ENCODE data around the gene MYLK.

The MYLK gene

DNA sequence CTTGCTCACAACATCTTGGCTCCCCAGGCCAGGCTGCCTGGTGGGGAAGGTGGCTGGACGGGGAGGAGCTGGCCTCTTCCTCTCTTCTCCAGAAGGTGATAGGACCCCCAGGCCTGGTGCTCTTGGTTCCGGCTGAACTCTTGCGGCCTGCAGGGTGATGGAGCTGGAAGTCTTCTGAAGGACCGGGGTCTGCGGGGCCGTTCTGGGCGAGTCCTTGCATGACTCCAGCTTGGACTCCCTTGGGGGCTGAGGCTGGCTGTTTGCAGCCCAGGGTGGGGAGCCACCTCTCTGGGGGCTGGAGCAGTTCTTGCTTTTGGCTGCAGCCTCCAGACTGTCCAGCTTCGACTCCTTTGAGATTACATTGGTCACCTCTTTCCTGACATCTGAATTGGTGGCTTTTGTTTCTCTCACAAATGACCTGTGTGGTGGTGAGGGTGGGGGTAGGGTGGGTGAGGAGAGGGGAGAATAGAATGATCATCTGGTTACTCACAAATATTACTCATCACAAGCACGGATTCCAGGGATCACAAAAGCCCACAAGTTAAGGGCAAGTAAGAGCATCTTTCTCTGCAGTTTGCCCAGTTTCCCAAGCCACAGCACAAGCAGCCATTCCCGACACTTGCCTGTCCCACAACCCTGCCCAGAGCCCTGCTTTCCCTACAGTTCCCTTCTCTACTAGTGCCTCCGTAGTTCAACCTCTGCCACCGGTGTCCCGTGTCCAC is 150.2 kb downstream of the MYLK start:
- no peak for DNase-seq (ENCODE audit: low spot score)

DNA sequence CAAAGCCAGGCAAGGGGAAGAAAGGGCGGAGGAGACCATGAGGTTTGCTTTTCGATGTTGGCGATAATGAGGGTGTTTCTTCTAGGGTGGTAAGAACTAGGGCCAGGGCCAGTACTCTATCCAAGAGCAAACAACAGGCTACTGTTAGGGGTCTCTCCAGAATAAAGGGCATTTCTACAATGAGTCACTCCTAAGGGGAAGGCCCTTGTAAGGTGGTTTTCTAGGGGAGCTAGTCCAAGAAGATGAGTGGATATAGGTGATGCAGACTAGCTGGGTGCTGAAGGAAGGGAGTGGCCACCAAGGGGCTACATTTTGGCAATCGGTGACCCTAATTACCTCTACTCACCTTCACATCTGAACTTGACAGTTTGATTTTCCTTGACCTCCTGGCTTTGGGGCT is 150.8 kb downstream of the MYLK start:
- in situ Hi-C loops (cut with MboI; ENCODE audit: low pct_unique_long_range_greater_than_20kb, low sequenced_read_pairs, unreplicated experiment): no loop called here
- TF ChIP-seq, protein P1, sequence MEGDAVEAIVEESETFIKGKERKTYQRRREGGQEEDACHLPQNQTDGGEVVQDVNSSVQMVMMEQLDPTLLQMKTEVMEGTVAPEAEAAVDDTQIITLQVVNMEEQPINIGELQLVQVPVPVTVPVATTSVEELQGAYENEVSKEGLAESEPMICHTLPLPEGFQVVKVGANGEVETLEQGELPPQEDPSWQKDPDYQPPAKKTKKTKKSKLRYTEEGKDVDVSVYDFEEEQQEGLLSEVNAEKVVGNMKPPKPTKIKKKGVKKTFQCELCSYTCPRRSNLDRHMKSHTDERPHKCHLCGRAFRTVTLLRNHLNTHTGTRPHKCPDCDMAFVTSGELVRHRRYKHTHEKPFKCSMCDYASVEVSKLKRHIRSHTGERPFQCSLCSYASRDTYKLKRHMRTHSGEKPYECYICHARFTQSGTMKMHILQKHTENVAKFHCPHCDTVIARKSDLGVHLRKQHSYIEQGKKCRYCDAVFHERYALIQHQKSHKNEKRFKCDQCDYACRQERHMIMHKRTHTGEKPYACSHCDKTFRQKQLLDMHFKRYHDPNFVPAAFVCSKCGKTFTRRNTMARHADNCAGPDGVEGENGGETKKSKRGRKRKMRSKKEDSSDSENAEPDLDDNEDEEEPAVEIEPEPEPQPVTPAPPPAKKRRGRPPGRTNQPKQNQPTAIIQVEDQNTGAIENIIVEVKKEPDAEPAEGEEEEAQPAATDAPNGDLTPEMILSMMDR (IDR thresholded peaks at IDR 0.05; ENCODE audit: extremely low read depth, insufficient read depth, missing control alignments): no peak
- no peak for DNase-seq (ENCODE audit: low spot score)

More for the DNA sequence above, 150.2 kb downstream of the MYLK start:
- in situ Hi-C loops (cut with MboI; ENCODE audit: low pct_unique_long_range_greater_than_20kb, low sequenced_read_pairs, unreplicated experiment): no loop called here
- TF ChIP-seq, protein P1 (IDR thresholded peaks at IDR 0.05; ENCODE audit: extremely low read depth, insufficient read depth, missing control alignments): no peak

DNA sequence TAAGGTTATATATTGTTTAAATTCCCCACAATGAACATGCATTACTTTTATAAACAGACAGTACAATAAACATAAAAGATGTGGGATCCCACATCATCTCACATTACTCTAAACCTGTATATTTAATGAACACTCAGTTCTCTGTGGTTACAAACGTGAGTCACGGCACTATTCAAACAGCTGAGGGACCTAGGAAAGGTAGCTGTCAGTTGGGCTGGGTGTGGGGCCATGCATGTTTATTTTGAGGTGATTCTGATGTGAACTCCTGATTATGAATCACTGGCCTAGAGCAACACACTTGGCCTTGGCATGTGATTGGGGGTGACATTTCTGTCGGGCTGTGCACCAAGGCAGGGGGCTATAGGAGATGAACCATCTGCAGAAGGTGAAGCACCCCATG is 151.7 kb downstream of the MYLK start:
- TF ChIP-seq, protein P1 (IDR thresholded peaks at IDR 0.05; ENCODE audit: extremely low read depth, insufficient read depth, missing control alignments): no peak
- in situ Hi-C loops (cut with MboI; ENCODE audit: low pct_unique_long_range_greater_than_20kb, low sequenced_read_pairs, unreplicated experiment): no loop called here
- no peak for DNase-seq (ENCODE audit: low spot score)

DNA sequence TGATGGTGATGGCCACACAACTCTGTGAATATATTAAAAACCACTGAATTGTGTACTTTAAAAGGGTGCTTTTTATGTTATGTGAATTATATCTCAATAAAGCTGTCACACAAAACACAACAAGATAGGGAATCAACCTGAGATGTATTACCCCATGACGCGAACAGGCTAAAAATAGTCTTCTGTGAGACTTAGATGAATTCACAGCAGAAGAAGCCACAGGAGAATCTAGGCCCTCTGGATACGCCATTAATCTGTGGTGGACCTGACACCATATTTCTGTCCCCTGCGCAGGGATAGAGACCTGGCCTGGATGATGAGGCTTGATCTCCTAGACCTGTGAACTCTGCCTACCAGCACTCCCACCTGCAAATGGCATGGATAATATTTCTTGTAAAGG is 153.3 kb downstream of the MYLK start:
- in situ Hi-C loops (cut with MboI; ENCODE audit: low pct_unique_long_range_greater_than_20kb, low sequenced_read_pairs, unreplicated experiment): no loop called here
- DNase-seq (ENCODE audit: low spot score): no peak
- TF ChIP-seq, protein P1 (IDR thresholded peaks at IDR 0.05; ENCODE audit: extremely low read depth, insufficient read depth, missing control alignments): no peak

DNA sequence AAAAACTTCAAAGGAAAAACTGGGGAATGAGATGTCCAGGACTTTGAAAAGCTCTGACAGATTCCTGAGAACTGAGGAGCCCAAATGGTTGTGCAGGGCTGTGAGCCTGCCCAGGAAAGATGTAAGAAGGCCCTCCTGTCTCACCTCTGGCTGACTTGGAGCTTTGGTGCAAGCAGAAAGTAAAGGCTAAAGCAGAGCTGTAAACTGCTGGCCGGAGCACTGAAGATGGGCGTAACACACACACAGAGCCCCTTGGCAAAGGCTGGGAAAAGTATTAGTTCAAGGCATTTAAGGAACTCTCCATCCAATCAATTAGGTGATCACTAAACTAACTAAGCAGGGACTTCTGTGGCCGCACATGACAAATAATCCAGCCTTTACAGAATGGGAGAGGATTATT is 155.1 kb downstream of the MYLK start:
- TF ChIP-seq, protein P1 (IDR thresholded peaks at IDR 0.05; ENCODE audit: extremely low read depth, insufficient read depth, missing control alignments): no peak
- no peak for DNase-seq (ENCODE audit: low spot score)
- in situ Hi-C loops (cut with MboI; ENCODE audit: low pct_unique_long_range_greater_than_20kb, low sequenced_read_pairs, unreplicated experiment): no loop called here

DNA sequence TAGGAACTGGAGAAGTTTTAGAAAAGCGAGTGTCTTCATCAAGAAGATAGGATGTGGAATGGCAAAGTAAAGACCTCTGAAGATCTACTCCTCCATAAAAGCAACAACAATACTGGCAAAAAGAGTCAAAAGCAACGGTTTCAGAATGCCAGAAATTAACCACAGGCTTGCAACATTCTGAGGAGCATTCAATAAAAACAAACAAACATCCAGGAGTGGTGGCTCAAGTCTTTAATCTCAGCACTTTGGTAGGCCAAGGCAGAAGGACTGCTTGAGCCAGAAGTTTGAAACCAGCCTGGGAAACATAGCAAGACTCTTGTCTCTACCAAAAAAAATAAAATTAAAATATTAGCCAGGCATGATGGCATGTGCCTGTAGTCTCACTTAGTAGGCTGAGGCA is 156.1 kb downstream of the MYLK start:
- TF ChIP-seq, protein P1 (IDR thresholded peaks at IDR 0.05; ENCODE audit: extremely low read depth, insufficient read depth, missing control alignments): no peak
- in situ Hi-C loops (cut with MboI; ENCODE audit: low pct_unique_long_range_greater_than_20kb, low sequenced_read_pairs, unreplicated experiment): no loop called here

More for the DNA sequence above, 156.1 kb downstream of the MYLK start:
- no peak for DNase-seq (ENCODE audit: low spot score)

Data from GM13977 (cell line).